Stimulated activated CD8-positive, alpha-beta memory T cell treated with anti-CD3 and anti-CD28 coated beads, Interleukin-15, amount 100 ng/mL, for 48 hours (primary cell): ENCODE data around the gene ADGRL3.
"Not testable (repeated sequence)": the region's sequence is repeated elsewhere in the genome, so short reads cannot be mapped to it uniquely, and the experiment has no call there.

Experiments
- DNase-seq, 2 donors: peaks; one replicate each; pipeline ENCODE4 v3.0.0-alpha.2; 2020; ENCODE audit warnings: low read depth in 2 of 2

The ADGRL3 gene

GRCh38 chr4:61350932-61351331 lies 150.8 kb downstream of the ADGRL3 start:
- DNase-seq = no peak

DNA sequence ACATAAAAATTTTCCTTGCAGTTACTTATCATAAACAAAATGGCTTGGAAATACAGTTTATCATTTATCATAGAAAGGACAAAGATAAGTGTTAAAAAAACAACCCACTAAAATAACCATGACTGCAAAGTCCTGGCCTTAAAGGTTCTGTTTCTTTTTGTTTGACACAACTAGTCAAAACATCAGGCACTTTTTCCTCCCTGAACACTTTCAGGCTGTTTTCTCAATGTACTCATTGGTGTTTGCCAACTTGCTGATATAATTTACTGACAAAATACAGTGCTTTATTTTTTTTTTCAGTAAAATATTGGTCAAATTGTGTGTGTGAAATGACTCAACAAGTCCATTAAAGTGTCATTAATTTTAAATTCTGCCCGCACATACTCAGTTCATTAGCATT lies 156.6 kb downstream of the ADGRL3 start:
- DNase-seq = no peak

GRCh38 chr4:61359301-61359700 lies 159.2 kb downstream of the ADGRL3 start:
- no peak for DNase-seq

DNA sequence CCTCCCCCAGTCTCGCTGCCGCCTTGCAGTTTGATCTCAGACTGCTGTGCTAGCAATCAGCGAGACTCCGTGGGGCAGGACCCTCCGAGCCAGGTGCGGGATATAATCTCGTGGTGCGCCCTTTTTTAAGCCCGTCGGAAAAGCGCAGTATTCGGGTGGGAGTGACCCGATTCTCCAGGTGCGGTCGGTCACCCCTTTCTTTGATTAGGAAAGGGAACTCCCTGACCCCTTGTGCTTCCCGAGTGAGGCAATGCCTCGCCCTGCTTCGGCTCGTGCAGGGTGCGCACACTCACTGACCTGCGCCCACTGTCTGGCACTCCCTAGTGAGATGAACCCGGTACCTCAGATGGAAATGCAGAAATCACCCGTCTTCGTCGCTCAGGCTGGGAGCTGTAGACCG lies 172.7 kb downstream of the ADGRL3 start:
- DNase-seq = not testable (repeated sequence)

DNA sequence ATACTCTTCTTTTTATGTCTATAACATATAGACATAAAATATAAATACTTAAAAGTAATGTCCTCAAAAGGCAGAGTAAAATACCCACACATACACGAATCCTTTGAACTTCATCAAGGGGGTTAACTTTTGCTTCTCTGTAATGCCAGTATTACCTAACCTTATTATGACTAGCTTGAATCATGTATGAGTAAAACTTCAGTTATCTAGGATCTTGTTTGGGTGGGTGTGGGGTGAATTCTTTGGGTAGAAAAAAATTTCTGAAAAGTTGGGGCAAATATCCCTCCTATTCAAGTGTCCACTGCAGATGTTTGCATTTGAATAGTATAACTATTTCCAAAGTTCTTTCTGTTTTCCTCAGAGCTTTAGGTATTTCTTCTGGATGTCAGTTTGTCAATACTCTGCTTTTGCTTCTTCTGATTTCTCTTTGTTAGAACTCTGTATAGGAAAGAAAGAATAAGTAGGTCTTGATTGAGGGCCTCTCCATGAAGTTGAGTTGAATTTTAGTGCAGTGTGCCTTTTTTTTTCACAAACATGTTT lies 173.8 kb downstream of the ADGRL3 start:
- no peak for DNase-seq

DNA sequence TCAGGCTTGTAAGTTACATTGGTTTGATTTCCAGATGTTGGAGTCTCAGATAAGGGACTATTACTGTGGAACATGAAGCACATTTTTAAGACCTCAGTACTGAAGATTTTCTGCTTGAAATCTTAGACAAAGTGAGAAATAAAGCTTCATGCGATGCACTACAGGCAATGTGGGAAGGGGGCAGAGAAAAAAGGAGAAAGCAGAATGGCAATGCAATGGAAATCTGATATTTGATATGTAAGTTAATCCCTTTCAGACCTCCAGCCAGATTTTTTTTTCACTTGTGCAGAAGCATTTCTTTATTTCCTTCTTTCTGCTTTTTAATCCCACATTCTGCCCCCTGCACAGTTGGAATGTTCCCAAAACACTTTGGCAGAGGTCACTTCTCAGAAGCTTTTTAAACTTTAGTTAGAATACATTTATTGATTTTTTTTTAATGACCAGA lies 174.3 kb downstream of the ADGRL3 start:
- DNase-seq = no peak

GRCh38 chr4:61375301-61375700 lies 175.2 kb downstream of the ADGRL3 start:
- no peak for DNase-seq

DNA sequence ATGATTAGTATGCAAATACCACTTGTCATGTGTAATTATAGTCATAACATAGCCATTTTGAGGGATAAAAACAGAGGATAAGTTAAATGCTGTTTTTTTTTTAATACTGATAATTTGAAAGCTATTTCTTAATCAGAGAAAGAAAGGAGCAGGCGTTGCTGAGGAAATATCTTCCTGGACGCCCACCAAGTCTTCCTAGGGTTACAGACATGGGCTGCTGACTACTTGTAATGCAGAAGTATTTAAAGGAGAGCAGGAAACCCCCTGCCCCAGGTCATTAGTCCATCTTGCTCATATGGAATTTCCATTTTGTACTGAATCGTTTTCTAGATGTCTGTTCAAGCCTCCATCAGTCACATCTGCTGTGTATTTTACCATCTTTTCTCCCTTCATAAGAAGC lies 176.2 kb downstream of the ADGRL3 start:
- DNase-seq = no peak

GRCh38 chr4:61379406-61379805 lies 179.3 kb downstream of the ADGRL3 start:
- DNase-seq = no peak

DNA sequence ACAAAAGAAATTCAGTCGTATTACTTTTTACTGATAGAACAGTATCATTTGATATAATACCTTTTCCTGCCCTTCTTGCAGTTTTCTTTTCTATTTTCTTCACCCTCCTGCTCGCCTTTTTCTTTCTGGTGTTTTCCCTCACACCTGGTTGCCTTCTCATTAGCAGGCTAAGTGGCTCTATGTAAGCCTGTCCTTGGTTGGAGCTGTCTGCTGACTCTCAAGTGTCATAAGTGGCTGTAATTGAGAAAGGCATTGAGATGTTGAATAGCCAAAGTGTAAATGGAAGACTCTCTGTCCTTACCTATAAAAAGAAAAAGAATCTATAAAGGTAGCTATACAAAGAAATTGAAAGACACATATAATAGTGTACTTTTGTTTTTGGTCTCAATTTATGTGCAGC lies 180.7 kb downstream of the ADGRL3 start:
- DNase-seq = no peak

DNA sequence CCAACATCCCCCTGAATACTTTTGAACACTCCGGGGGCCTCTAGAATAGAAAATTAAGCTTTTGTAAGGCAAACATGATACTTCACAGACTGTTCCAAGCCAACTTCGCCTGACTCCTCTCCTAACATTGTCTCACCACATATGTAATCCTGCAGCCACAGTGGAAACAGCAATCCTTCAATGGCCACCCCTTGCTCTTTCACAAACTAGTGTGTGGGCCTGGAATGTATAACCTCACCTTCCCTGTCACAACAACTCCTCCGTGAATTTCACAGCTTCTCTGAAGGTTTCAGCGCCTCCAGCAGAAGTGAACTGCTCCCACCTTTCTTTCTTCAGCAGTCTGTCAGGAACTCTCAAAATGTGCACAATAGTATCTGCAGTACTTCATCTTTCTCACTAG lies 185.1 kb downstream of the ADGRL3 start:
- no peak for DNase-seq

DNA sequence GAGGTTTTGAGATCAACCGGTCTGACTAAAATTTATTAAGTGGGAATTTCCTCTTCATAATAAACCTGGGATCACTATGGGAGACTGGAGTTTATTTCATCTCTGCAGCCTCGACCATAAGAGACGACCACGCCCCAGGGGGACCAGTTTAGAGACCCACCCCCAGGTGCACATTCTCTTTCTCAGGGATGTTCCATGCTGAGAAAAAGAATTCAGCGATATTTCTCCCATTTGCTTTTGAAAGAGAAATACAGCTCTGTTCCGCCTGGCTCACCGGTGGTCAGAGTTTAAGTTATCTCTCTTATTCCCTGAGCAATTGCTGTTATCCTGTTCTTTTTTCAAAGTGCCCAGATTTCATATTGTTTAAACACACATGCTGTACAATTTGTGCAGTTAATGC lies 187.2 kb downstream of the ADGRL3 start:
- DNase-seq = not testable (repeated sequence)

DNA sequence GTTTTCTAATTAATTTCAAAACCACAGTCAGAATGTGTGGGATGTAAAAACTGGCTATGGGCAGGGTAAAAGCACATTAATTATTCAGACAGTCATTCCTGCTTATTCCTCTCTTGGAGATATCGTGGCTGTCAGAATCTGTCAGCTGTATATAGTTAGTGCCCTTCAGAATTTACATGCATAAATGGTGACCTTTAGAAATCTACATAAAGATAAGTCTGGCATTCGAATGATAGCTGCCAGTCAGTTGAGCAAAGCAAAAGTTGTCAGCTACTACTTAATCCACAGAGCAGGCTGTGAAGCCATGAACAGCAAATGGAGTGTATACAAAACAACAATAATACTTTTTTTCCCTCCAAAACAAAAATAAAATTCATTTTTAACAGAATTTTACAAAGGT lies 189.5 kb downstream of the ADGRL3 start:
- no peak for DNase-seq

GRCh38 chr4:61395754-61396153 lies 195.6 kb downstream of the ADGRL3 start:
- DNase-seq = no peak

DNA sequence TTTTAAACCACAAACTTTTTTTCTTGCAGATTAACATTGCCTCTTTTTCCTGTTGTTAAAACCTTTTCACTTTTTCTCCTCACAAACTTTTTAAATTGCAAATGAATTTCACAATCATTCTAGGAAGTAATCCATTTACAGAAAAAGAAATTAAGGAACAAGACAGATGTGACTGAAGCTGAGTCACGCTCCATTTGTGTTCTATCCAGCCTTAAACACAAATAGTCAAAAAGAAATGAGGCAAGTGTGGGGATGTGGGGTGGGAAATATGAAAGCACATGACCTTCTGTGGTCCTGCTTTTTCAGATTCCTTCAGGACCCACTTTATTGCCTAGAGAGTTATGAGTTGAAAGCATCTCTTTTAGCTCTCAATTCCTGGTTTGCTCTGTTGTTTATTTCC lies 197.0 kb downstream of the ADGRL3 start:
- DNase-seq = no peak

DNA sequence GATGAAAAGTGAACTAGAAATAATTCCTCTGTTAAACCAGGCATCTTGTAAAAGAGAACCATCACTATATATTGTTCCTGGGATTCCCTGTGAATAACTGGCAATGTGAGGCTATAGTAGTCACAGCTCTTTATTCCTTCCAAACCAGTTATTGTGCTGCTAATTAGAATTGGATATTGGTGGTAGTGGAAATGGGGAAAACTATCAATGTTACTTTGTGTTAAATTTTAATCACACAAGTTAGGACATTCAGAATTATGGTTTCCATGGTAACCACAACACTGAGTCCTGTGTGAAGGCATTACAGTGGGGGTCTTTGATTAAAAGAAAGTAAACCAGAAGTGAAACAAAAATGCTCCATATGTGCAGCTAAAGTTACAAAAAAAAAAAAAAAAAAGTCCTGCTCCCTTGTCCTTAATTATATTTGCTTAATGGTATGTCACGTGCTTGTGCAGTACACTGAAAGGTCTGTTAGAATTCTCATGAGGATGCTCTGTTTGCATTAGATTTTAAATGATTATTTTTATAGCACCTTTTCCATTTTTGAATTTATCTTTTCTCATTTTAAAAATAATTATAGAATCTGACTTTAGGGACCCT lies 200.4 kb downstream of the ADGRL3 start:
- DNase-seq = no peak

DNA sequence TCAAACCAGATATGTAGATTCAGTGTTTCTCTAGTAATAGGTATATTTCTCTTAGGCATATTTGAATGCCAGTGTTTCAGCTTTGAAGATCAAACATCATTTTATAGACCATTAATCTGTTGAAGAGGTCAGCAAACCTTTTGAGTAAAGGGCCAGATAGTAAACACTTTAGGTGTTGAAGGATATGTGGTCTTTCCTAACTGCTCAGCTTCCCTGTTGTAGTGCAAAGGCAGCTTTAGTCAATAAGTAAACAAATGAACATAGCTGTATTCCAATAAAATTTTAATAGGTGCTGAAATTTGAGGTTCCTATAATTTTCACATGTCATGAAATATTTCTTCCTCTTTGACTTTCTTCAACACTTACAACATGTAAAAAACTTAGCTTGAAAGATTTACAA lies 201.6 kb downstream of the ADGRL3 start:
- no peak for DNase-seq

DNA sequence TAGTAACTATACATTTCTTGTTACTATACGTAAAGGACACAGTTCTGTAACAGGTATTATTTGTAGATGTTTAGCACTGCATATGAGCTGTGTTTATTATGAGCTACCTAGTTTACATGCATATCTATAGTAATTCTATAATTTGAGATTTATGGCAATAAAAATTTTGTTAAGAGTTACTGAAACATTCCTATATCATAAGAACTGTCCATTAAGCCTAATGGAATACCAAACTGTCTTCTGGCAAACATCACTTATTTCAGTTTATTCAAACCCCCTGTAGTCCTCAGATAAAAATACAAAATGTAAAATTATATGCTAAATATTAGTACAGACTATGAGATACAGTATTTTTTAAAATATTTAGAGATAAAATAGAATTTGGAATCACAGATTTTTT lies 205.2 kb downstream of the ADGRL3 start:
- DNase-seq = no peak

DNA sequence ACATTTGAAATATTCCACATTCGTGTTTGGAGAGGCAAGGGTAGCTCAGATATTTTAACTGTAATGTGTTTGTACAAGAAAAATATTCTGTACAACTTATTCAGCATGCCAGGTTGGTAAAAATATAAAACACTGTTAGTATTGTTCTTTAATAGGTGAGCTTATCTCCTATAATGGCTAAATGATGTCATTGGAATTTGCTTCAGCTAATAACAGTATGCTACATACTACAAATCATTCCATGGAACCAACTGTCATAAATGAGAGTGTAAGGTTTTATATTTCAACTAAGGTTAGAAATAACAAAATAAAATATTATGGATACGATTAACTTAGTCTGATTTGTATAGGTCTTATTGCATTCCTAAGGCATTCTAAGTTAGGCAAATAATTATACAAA lies 206.6 kb downstream of the ADGRL3 start:
- DNase-seq = no peak

DNA sequence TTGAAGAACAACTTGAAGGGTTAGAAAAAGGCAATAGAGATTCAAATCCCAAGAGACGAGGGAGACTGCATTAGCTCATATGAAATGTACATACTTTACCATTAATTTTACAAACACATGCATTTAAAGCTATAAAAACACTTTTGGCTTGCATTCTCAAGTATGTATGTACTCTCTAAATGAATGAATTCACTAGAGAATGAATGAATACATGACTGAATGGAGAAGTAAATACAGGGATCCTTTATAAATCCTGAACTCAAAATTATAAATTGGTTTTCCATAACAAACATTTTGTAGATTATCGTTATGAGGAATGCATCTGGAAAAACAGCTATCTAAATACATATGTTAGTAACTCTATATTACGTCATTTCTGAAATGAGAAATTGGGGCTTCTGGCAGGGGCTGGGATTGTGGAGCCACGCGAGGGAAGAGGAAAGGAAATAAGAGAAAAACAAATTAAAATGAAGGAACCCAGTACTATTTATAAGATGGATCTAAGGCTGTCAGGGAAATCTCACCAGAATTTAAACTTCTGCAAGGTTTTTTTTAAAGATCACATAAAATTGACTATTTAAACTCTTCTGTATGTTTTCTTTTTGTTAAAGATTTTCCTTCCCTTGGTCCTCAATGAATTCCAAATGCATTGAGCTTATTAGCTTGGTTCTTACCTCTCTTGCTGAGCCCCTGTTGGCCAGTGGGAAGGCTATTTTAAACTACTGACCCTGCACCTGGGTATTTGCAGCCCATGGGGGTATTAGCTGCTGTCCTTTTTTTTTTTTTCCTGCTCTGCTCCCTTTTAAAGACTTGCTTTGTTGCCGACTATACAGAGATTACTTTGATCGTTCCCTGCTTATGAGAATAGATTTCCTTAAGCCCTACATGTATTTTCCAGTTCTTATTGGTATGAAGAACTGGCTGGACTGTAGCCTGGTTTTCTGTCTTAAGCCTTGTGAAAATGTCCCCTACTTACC lies 207.8 kb downstream of the ADGRL3 start:
- DNase-seq = no peak

- DNase-seq = no peak
Measured at GRCh38 chr4:61408861-61409260, 208.7 kb downstream of the ADGRL3 start.

- DNase-seq = no peak
Measured at GRCh38 chr4:61411241-61411640, 211.1 kb downstream of the ADGRL3 start.

- DNase-seq = no peak
Measured at GRCh38 chr4:61425315-61425714, 225.2 kb downstream of the ADGRL3 start.
